HG03439 (cell line): Measurements from ENCODE around the gene MFSD1.
"Not testable (repeated sequence)": the region's sequence is repeated elsewhere in the genome, so short reads cannot be mapped to it uniquely, and the experiment has no call there.

Experiments used
- ATAC-seq: cut with Tn5 transposase; IDR thresholded peaks from one replicate; pipeline ENCODE4 v1.9.1; 2021; ENCODE audit warnings: mild to moderate bottlenecking, moderate library complexity; ENCODE audit not compliant: unreplicated experiment

The MFSD1 gene

DNA sequence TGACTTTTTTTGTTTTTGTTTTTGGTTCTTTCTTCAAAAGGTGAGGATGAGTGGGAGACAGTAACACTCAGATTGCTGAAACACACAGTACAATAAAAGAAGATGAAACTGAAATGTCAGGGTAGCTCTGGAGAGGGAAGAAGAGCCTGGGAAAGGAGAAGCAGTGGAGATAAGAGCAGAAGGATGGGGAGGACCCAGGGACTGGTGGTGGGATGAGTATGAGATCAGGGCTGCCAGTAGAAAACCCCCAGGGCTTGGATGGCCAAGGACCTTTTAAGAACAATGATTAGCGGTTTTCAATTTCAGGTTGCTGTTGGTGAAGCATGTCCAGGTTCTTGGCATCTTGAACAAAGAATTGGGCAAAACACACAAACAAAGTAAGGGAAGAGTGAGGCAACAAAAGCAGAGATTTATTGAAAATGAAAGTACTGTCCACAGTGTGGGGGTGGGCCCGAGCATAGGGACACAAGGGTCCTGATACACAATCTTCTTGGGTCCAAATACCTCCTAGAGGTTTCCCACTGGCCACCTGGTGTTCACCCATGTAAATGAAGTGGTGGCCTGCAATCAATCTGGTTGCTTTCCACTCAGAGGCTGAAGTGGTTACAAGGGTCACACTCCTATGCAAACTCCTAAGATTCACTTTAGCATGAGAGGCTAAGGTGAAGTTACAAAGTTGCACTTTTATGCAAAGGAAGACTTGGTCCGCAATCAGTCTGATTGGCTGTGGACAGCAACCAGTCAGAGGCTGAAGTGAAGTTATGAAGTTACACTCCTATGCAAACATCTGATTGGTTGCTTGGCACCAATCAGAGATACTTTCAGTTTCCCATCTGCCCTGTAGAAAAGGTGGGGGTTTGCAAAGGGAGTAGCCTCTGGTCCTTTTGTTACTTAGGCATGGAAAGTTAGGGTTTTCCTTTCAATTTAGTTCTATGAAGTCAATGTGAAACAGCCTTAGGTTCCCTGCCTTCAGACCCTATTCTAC, 26.1 kb upstream of the MFSD1 start:
- peak; percentile 59 for ATAC-seq

GRCh38 chr3:158776531-158776930, 25.3 kb upstream of the MFSD1 start:
- ATAC-seq, result no peak

- no peak for ATAC-seq
Measured at GRCh38 chr3:158777161-158777873, 24.5 kb upstream of the MFSD1 start.

- ATAC-seq, result no peak
Measured at GRCh38 chr3:158780766-158781165, 21.1 kb upstream of the MFSD1 start.

- no peak for ATAC-seq
Measured at GRCh38 chr3:158781191-158781590, 20.7 kb upstream of the MFSD1 start.

DNA sequence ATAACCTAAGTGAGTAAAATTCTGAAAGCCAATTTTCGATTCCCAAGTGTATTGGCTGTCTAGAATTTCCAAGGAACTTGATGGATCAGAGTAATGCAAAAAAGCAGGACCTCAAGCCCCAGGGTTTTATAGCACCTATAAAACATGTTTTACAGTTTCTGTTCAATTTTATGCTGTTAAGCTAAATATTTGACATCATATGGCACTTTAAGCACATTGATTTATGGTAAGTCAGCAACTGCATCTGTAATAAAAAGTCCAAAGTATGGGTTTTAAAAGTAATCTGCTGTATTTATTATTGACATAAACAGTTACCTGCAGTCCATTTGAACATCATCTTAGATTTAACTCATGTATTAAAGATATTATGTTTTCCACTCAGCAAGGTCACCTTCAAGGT, 20.0 kb upstream of the MFSD1 start:
- no peak for ATAC-seq

DNA sequence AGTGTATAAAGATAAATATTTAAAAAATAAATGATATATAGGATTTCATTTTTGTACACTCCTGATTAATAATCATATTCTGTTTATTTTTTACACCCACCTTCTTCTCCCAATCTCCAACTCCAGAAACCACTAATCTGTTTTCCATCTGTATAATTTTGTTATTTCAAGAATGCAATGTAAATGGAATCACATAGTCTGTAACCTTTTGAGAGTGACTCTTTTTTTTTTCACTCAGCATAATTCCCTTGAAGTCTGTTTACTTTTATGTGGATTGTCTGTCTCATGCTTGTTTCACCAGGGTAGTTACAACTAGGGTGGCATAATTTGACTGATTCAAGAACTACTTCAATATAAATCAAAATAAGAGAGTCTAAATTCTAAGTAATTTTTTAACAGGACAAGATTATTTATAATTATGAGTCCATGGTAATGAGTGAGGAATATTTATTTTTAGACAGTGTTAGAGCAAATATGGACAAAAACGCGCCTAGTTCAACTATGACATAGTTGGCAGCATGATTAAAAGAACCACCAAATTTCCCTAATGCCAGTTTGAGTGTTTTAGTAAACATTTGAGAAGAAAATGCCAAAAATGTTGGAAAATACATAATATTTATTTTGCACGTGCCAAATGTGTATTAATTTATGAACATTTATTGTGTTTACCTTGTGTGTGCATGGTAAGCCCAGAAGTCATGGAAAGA, 19.4 kb upstream of the MFSD1 start:
- ATAC-seq, result no peak

DNA sequence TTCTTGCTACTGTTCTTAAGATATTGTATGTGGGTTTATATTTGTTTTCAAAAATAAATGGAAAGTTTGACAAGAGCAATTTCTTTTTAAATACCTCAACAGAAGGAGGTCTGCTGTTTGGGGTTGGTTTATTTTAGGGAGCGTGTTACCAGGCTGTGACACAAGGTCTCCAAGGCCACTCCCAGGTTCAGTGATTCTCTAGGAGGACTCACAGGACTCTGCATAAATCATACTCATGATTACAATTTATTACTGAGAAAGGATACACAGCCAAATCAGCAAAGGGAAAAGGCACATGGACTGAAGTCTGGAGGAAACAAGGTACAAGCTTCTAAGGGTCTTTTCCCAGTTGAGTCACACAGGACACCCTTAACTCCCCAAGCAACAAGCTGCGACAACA, 18.8 kb upstream of the MFSD1 start:
- no peak for ATAC-seq

DNA sequence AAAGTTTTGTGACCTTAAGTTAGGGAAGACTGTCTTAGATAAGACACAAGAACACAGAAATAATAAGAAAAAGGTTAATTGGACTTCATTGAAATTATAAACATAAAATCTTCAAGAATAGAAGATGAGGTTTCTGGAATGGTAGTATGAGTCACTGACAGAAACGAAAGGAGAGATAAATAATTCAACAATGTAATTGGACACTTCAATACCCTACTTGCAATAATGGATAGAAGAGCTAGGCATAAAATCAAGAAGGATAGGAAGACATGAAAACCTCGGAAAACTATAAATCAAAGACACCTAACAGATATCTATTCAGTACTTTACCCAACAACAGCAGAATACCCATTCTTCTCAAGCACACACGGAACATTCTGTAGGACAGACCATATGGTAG, 15.9 kb upstream of the MFSD1 start:
- no peak for ATAC-seq

GRCh38 chr3:158788446-158788845, 13.4 kb upstream of the MFSD1 start:
- no peak for ATAC-seq

GRCh38 chr3:158789592-158789991, 12.3 kb upstream of the MFSD1 start:
- no peak for ATAC-seq

DNA sequence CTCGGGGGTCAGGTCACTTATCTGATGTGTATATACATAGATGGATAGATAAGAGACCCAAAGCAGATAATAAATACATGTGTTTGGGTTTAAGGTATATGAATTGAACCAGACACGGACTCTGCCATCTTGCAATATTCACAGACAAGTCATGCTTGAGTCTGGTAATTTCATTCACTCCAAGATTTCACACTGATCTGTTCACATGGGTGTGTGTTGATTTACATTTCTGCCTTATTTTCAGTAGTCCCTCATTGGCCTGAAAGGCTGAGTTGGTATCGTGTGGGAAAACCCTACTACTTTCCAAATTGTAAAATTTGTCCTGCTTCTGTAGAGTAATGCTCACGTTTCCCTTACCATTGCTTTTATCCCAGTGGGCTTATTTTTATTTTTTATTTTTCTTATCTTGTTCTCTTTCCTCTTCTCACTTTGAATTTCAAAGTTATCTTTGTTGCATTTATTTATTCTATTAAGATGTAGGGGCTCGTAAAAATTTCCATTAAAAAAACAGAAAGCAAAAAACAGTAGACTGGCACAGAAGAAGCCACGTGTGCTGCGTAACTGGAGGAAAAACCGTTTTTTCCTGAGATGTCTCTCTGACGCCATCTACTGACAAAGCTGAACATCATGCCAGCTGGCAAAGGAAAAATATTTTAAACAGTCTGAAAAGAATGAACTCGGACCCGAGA, 10.8 kb upstream of the MFSD1 start:
- peak; percentile 73 for ATAC-seq

- ATAC-seq, result not testable (repeated sequence)
Measured at GRCh38 chr3:158791590-158791920, 10.3 kb upstream of the MFSD1 start.

DNA sequence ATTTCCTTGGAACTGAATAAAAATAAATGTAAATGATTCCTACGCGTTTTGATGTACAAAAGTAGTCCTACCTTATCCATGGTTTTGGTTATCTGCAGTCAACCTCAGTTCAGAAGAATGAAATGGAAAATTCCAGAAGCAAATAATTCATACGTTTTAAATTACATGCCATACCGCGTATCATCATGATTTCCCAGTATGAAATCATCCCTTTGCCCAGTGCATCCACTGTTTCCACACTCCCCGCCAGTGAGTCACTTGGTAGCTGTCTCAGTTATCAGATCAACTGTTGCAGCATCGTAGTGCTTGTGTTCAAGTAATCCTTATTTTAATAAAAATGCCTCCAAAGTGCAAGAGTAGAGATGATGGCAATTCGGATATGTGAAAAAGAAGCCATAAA, 9.1 kb upstream of the MFSD1 start:
- no peak for ATAC-seq

- no peak for ATAC-seq
Measured at GRCh38 chr3:158794206-158794605, 7.6 kb upstream of the MFSD1 start.

DNA sequence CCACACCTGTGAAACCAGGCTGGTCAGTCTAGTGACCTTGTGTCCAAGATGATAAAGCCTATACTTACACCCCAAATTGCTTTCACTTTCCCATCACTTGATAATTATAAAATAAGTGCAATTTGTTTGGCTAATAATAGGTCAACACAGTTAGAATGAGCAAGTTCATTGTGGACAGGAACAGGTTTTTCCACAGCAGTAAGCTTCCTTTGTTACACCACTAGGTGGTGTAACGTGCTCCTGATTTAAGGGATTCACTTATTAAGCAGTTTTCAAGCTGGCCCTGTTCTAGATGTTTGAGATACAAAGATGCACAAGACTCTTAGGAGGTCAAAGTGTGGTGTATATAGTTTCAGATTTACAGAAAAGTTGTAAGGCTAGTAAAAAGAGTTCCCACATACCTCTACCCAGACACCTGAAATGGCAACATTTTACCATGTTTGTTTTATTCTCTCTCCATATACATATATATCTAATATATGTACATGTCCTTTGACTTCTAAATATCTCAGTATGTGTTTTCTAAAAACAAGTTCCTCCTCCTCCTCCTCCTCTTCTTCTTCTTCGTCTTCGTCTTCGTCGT, 6.8 kb upstream of the MFSD1 start:
- ATAC-seq, result peak; percentile 58

DNA sequence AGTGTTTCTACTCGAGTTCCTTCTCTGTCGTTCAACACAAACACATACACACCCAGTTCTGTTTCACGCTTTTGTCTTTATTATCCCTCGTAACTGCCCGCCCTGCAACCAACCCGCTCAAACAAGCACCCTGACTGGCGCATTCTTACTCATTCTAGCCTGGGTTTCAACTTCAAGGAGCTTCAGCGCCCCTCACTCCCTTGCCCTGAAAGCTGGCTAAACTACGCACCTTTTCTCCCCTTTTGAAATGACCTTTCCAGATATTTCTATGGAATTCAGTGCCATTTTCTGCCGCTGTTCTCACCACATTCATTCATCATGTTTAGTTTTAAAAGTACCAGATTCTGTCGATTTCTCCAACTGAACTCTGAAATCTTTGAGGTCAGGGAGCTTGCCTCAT, 653 bp upstream of the MFSD1 start:
- ATAC-seq, result no peak

- ATAC-seq, result peak; percentile 33
Measured at GRCh38 chr3:158802409-158803268, 785 bp downstream of the MFSD1 start.

- no peak for ATAC-seq
Measured at GRCh38 chr3:158804441-158804840, 2.6 kb downstream of the MFSD1 start.

DNA sequence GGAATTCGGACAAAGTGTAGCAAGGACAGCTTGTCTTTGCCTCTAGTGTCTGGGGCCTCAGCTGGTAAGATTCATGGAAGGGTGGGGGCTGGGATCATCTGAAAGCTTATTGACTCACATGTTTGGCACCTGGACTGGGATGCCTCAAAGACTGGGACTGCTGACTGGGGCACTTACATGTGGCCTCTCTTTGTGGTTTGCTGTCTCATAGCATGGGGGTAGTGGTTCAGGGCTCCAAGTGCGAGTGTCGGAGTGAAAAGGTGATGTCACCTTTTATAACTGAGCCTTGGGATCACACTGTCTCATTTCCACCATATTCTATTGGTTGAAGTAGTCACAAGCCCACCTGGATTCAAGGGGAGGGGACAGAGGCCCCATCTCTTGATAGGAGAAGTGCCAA, 6.8 kb downstream of the MFSD1 start:
- no peak for ATAC-seq
